GM12878 (cell line): Measurements from ENCODE around the gene AGT. TPM values are rescaled to one million over a fixed set of nuclear protein-coding genes. Genes with fewer than 3 reads are reported as not detected.

ENCODE experiments used
- ATAC-seq: fragments of 200-7000 bp; cut with Tn5 transposase; 3 replicates; pipeline ENCODE4 v1.9.1; 2020; ENCODE audit warnings: mild to moderate bottlenecking, moderate library complexity
- BruUV-seq: library from RNA; stranded (reverse); fragments of 400-500 nt; replicated peaks from 2 replicates; lab custom pipeline; 2021; lab: Mats Ljungman, UMichigan
- CTCF ChIA-PET: fragments of 300-600 bp; sonication (Branson Sonifier 250); formaldehyde crosslinking; extraction: SDS; loops from one replicate; lab custom pipeline; 2021; ENCODE audit warnings: inconsistent platforms; lab: Yijun Ruan, JAX
- POLR2A ChIA-PET: fragments of 350-600 bp; formaldehyde crosslinking; extraction: SDS; loops from one replicate; lab custom pipeline; 2021; ENCODE audit warnings: inconsistent platforms; lab: Charles Lee
- RAD21 ChIA-PET: fragments of 300-600 bp; sonication (Branson Sonifier 250); formaldehyde crosslinking; loops from one replicate; lab custom pipeline; 2023; ENCODE audit warnings: antibody characterized with exemption; ENCODE audit not compliant: unreplicated experiment; lab: Charles Lee
- SMC1A ChIA-PET: fragments of 300-600 bp; sonication (Branson Sonifier 250); formaldehyde crosslinking; loops from one replicate; lab custom pipeline; 2023; ENCODE audit not compliant: unreplicated experiment, uncharacterized antibody; lab: Charles Lee
- DNase-seq: peaks from one replicate; pipeline ENCODE4 v3.0.0-alpha.2; 2011; ENCODE audit warnings: low read depth, low spot score
- FAIRE-seq: peaks from 3 replicates; lab custom pipeline; 2011; peaks lifted over from hg19 to GRCh38; lab: Jason Lieb, UNC
- H2AFZ ChIP-seq: 2 replicates; pipeline ENCODE4 v1.6.0; 2011; ENCODE audit warnings: low read depth, low read length, control low read depth; ENCODE audit not compliant: control insufficient read depth
- H3K27ac ChIP-seq: 2 replicates; pipeline ENCODE4 v1.5.1; 2011; ENCODE audit warnings: control low read depth; ENCODE audit not compliant: control insufficient read depth, insufficient read depth
- H3K27me3 ChIP-seq, 2 experiments: replicated peaks in 1 of 2; 2 replicates each; pipeline versions ENCODE4 v1.6.0 to v1.6.1; 2011; ENCODE audit warnings: low read length in 1 of 2; ENCODE audit not compliant: control insufficient read depth in 2 of 2, insufficient read depth in 2 of 2
- H3K36me3 ChIP-seq, 2 experiments: 2 replicates each; pipeline ENCODE4 v1.5.1; 2011; ENCODE audit warnings: low read length in 1 of 2; ENCODE audit not compliant: control insufficient read depth in 2 of 2, insufficient read depth in 2 of 2
- H3K4me1 ChIP-seq: 2 replicates; pipeline ENCODE4 v1.6.1; 2011; ENCODE audit warnings: mild to moderate bottlenecking, low read length, moderate library complexity, mixed read lengths; ENCODE audit not compliant: control insufficient read depth, insufficient read depth
- H3K4me2 ChIP-seq: 2 replicates; pipeline ENCODE4 v1.6.0; 2011; ENCODE audit warnings: control low read depth; ENCODE audit not compliant: control insufficient read depth, insufficient read depth
- H3K4me3 ChIP-seq: fragments of 200-600 bp; sonication (generic); 2 replicates; pipeline ENCODE4 v1.5.1; 2016
- H3K79me2 ChIP-seq: 2 replicates; pipeline ENCODE4 v1.6.0; 2011; ENCODE audit warnings: low read length; ENCODE audit not compliant: control insufficient read depth, insufficient read depth
- H3K9ac ChIP-seq: 2 replicates; pipeline ENCODE4 v1.8.0; 2011; ENCODE audit warnings: low read length, control low read depth, mixed read lengths; ENCODE audit not compliant: control insufficient read depth, insufficient read depth
- H3K9me3 ChIP-seq: replicated peaks from 3 replicates; pipeline ENCODE4 v1.5.1; 2011; ENCODE audit warnings: mild to moderate bottlenecking, low read length; ENCODE audit not compliant: control insufficient read depth, insufficient read depth
- H4K20me1 ChIP-seq: 2 replicates; pipeline ENCODE4 v1.6.0; 2011; ENCODE audit not compliant: control insufficient read depth, insufficient read depth
- CBFB ChIP-seq: IDR thresholded peaks from 2 replicates; pipeline ENCODE4 v1.6.1; 2016; ENCODE audit warnings: antibody characterized with exemption, low read depth
- CREB1 ChIP-seq: IDR thresholded peaks from 2 replicates; pipeline ENCODE4 v1.6.1; 2012; ENCODE audit warnings: low read depth, mild to moderate bottlenecking, inconsistent platforms
- CUX1 ChIP-seq: IDR thresholded peaks from 2 replicates; pipeline ENCODE4 v1.6.1; 2012; ENCODE audit warnings: improper control_type of control experiment, low read depth, low read length; ENCODE audit not compliant: insufficient replicate concordance
- HSF1 ChIP-seq: fragments of 150-350 bp; IDR thresholded peaks from 2 replicates; pipeline ENCODE4 v1.6.1; 2014; ENCODE audit warnings: mild to moderate bottlenecking, low read depth, low read length
- JUND ChIP-seq: IDR thresholded peaks from 2 replicates; pipeline ENCODE4 v1.6.1; 2012; ENCODE audit warnings: low read depth, mild to moderate bottlenecking, low read length, improper control_type of control experiment, moderate library complexity
- MYB ChIP-seq: fragments of 150-350 bp; IDR thresholded peaks from 2 replicates; pipeline ENCODE4 v1.6.1; 2014; ENCODE audit warnings: mild to moderate bottlenecking, low read depth, low read length, borderline replicate concordance
- NFIC ChIP-seq: IDR thresholded peaks from 2 replicates; pipeline ENCODE4 v1.6.1; 2012; ENCODE audit warnings: low read depth, mild to moderate bottlenecking, inconsistent platforms, low read length, moderate library complexity
- RBBP5 ChIP-seq: fragments of 200-600 bp; sonication (generic); conservative IDR thresholded peaks from 2 replicates; pipeline ENCODE4 v1.6.1; 2016
- RELA ChIP-seq: fragments of 450-650 bp; IDR thresholded peaks from 2 replicates; pipeline ENCODE4 v1.8.0; 2014; ENCODE audit warnings: borderline replicate concordance; ENCODE audit not compliant: partially characterized antibody
- TCF3 ChIP-seq: IDR thresholded peaks from 2 replicates; pipeline ENCODE4 v1.6.1; 2012; ENCODE audit warnings: low read depth, mild to moderate bottlenecking, low read length, borderline replicate concordance; ENCODE audit not compliant: insufficient read depth
- USF1 ChIP-seq: IDR thresholded peaks from 2 replicates; pipeline ENCODE4 v1.6.1; 2011; ENCODE audit warnings: borderline replicate concordance, low read depth, mild to moderate bottlenecking, moderate library complexity, mixed read lengths, low read length; ENCODE audit not compliant: insufficient read depth; ENCODE audit errors: extremely low read length
- ZBTB4 ChIP-seq: fragments of 450-650 bp; formaldehyde crosslinking; IDR thresholded peaks from 2 replicates; pipeline ENCODE4 v1.4.0; 2022; ENCODE audit warnings: mild to moderate bottlenecking, moderate library complexity
- WGBS: methylation state at CpG from one replicate; pipeline ENCODE4 v1.1.6; 2016; ENCODE audit warnings: low lambda C conversion rate; ENCODE audit not compliant: insufficient replicate concordance, insufficient coverage; ENCODE audit errors: missing lambda C conversion rate; 5-methylcytosine and 5-hydroxymethylcytosine counted together
- in situ Hi-C: fragments of 300-500 bp; cut with MboI; formaldehyde crosslinking; loops from 9 replicates; pipeline ENCODE4 v1.14.3; 2018; ENCODE audit warnings: mixed read lengths
- intact Hi-C: fragments of 100-400 bp; cut with micrococcal nuclease; formaldehyde crosslinking; loops from one replicate; pipeline ENCODE4 v1.14.2; 2022; ENCODE audit not compliant: unreplicated experiment
- polyA plus RNA-seq, 11 experiments: library from polyadenylated mRNA; depleted of rRNA in 4 of 11; unstranded in 6 of 11; stranded (reverse) in 5 of 11; fragments of >200 nt; fragmentation: Nextera tagmentation in 4 of 11; fragmentation: Illumina TruSeq in 1 of 11; extraction: Ambion mirVana in 4 of 11; extraction: Trizol in 1 of 11; gene quantifications; 1 replicate in 1 of 11; 2 replicates in 10 of 11; pipeline versions ENCODE4 v1.2.1 to v1.2.3, GENCODE V29; 2011 to 2016; ENCODE audit warnings: inconsistent platforms in 2 of 11, missing spikeins in 2 of 11, low read depth in 1 of 11
- total RNA-seq, 4 experiments: library from RNA; depleted of rRNA in 3 of 4; stranded (reverse); fragments of >200 nt in 3 of 4; fragmentation: Illumina TruSeq in 1 of 4; extraction: Trizol in 1 of 4; gene quantifications; 2 replicates each; pipeline versions ENCODE4 v1.2.1 to v1.2.3, GENCODE V29; 2013 to 2021

AGT gene
- total and polyA plus RNA-seq, 10 of the 15 experiments (the other 5 are each of a cell fraction or from before 2014, with no cell fraction given), result 0.69 TPM; not detected in 9

- Histone ChIP-seq H3K36me3 (no peaks in the 10 kb centered on the region), H4K20me1 (no peaks in the 10 kb centered on the region), H3K27me3 (peaks cover 0 to 2% of the 10 kb centered on the region in 2 experiments; a peak in 1 of 4 replicates), H3K27ac (no peak overlapping the region), H3K4me2 (no peak overlapping the region), H3K4me1 (no peaks in the 10 kb centered on the region), H3K4me3 (no peak overlapping the region), H3K9ac (no peak overlapping the region), H3K79me2 (no peaks in the 10 kb centered on the region), H3K9me3 (no peaks in the 10 kb centered on the region), H2AFZ (no peak overlapping the region)
- intact Hi-C loops (no loop called here), in situ Hi-C loops (no loop called here)
- RAD21 ChIA-PET, result no interaction called here
- no peak for ATAC-seq
- POLR2A ChIA-PET, result no interaction called here
- WGBS, result 41% methylated on average over 20 of the region's 20 CpGs
- CTCF ChIA-PET, result no interaction called here
- DNase-seq, result no peak
- SMC1A ChIA-PET, result no interaction called here
- no peak for FAIRE-seq
- BruUV-seq, result no TSS peak
- no peak for TF ChIP-seq JUND
- no peak for TF ChIP-seq CREB1
- no peak for TF ChIP-seq MYB
- no peak for TF ChIP-seq USF1
- TF ChIP-seq ZBTB4, result no peak
- no peak for TF ChIP-seq TCF3
- no peak for TF ChIP-seq CUX1
- TF ChIP-seq RBBP5, result no peak
- no peak for TF ChIP-seq NFIC
- TF ChIP-seq HSF1, result no peak
- no peak for TF ChIP-seq RELA
- no peak for TF ChIP-seq CBFB
Observed at GRCh38 chr1:230706887-230707731, 6.8 kb downstream of the AGT start.
